Lung (tissue), 16 donors: ENCODE data around the gene MRPL44. TPM values are rescaled to one million over a fixed set of nuclear protein-coding genes. Genes with fewer than 3 reads are reported as not detected.

Source experiments
- ATAC-seq: fragments of 200-7000 bp; cut with Tn5 transposase; one replicate; pipeline ENCODE4 v1.9.1; 2020; ENCODE audit warnings: moderate number of reproducible peaks; ENCODE audit not compliant: insufficient read depth, low FRiP score
- DNase-seq, 3 donors: peaks; one replicate each; pipeline ENCODE4 v3.0.0-alpha.2; 2013 to 2017
- H3K27ac ChIP-seq, 2 donors: one replicate each; pipeline ENCODE4 v1.5.1; 2013; ENCODE audit warnings: mild to moderate bottlenecking in 2 of 2, moderate library complexity in 2 of 2, control low read depth in 1 of 2, inconsistent platforms in 1 of 2, low read depth in 1 of 2, low read length in 1 of 2
- H3K27me3 ChIP-seq, 3 donors: one replicate each; pipeline ENCODE4 v1.5.1; 2013; ENCODE audit warnings: low read length in 2 of 3; ENCODE audit not compliant: control insufficient read depth in 3 of 3, insufficient read depth in 3 of 3
- H3K36me3 ChIP-seq, 4 donors: one replicate each; pipeline ENCODE4 v1.5.1; 2013; ENCODE audit warnings: low read length in 4 of 4, mild to moderate bottlenecking in 1 of 4, moderate library complexity in 1 of 4; ENCODE audit not compliant: control insufficient read depth in 4 of 4, insufficient read depth in 4 of 4
- H3K4me1 ChIP-seq, 5 donors: one replicate each; pipeline ENCODE4 v1.5.1; 2013; ENCODE audit warnings: low read length in 5 of 5, mild to moderate bottlenecking in 2 of 5, moderate library complexity in 1 of 5; ENCODE audit not compliant: control insufficient read depth in 5 of 5, insufficient read depth in 5 of 5
- H3K4me3 ChIP-seq: one replicate; pipeline ENCODE4 v1.5.1; 2013; ENCODE audit warnings: mild to moderate bottlenecking, control low read depth, moderate library complexity
- H3K9ac ChIP-seq, 2 donors: one replicate each; pipeline ENCODE4 v1.5.1; 2013; ENCODE audit warnings: low read length in 2 of 2, control low read depth in 1 of 2; ENCODE audit not compliant: insufficient read depth in 1 of 2
- H3K9me3 ChIP-seq, 4 donors: one replicate each; pipeline ENCODE4 v1.5.1; 2013; ENCODE audit warnings: low read length in 3 of 4, mild to moderate bottlenecking in 1 of 4, moderate library complexity in 1 of 4; ENCODE audit not compliant: control insufficient read depth in 4 of 4, insufficient read depth in 3 of 4
- WGBS, 2 donors: extraction: QIAGEN DNeasy Blood & Tissue Kit; methylation state at CpG; one replicate each; pipeline ENCODE4 v1.1.7; 2013; 5-methylcytosine and 5-hydroxymethylcytosine counted together
- long read RNA-seq, 5 donors: transcript quantifications; one replicate each; lab custom pipeline, GENCODE V29; 2026
- polyA plus RNA-seq, 2 donors: library from polyadenylated mRNA; stranded (reverse); fragments of 200-250 nt; gene quantifications; one replicate each; pipeline ENCODE4 v1.2.1, GENCODE V29; 2013
- total RNA-seq, 2 donors: library from RNA; depleted of rRNA in 1 of 2; stranded (reverse); fragments of >200 nt in 1 of 2; gene quantifications; one replicate each; pipeline ENCODE4 v1.2.1, GENCODE V29; 2014 to 2021
- TF ChIP-seq, protein P1 (sequence below): IDR thresholded peaks from 2 replicates; pipeline ENCODE4 v1.5.1; 2012; ENCODE audit warnings: mild to moderate bottlenecking; ENCODE audit errors: control extremely low read depth, extremely low read depth
- donor health status: control.
- donor health status: control.
- donor health status: Bipolar disorder and iron deficiency.
- donor health status: healthy.
- donor health status: DM: yes; HTN: yes; CAD: no.

MRPL44 gene
- 10 to 100 TPM; 20.7 to 22.4 TPM for total RNA-seq
- polyA plus RNA-seq: 10 to 100 TPM; 20.4 to 23.1 TPM
- long read RNA-seq, donor 1, transcript MRPL44-201 (4 exons, 1,748 nt): major isoform, 13 of 13 reads
- long read RNA-seq, donor 1, partial matches to known transcripts: 0 of 13 reads
- long read RNA-seq, donor 1, other reads (novel, unspliced or antisense): 0 of 13 reads
- long read RNA-seq, donor 2, partial matches to known transcripts: 0 of 3 reads
- long read RNA-seq, donor 2, other reads (novel, unspliced or antisense): 0 of 3 reads
- long read RNA-seq, donor 3, transcript MRPL44-201 (4 exons, 1,748 nt): major isoform, 7 of 7 reads
- long read RNA-seq, donor 3, partial matches to known transcripts: 0 of 7 reads
- long read RNA-seq, donor 3, other reads (novel, unspliced or antisense): 0 of 7 reads
- long read RNA-seq, donor 4, partial matches to known transcripts: 0 of 3 reads
- long read RNA-seq, donor 4, other reads (novel, unspliced or antisense): 0 of 3 reads
- long read RNA-seq, donor 5, transcript MRPL44-201 (4 exons, 1,748 nt): major isoform, 15 of 15 reads
- long read RNA-seq, donor 5, partial matches to known transcripts: 0 of 15 reads
- long read RNA-seq, donor 5, other reads (novel, unspliced or antisense): 0 of 15 reads

GRCh38 chr2:223957092-223957851 is at the start of gene MRPL44:
Gene MRPL44 (plus strand): TSS chr2:223957463. CDS start chr2:223957473, 10 bp downstream.
- Histone ChIP-seq H3K4me3 (peak within 1 kb of the TSS; percentile 100), H3K36me3 (peaks cover 0 to 11% (median 6%) of the 10 kb centered on the region in 4 donors), H3K9me3 (no peaks in the 10 kb centered on the region), H3K27me3 (no peaks in the 10 kb centered on the region), H3K9ac (peak within 1 kb of the TSS; percentile 75 to 97), H3K27ac (peak within 1 kb of the TSS; percentile 87 to 97), H3K4me1 (peaks cover 3 to 51% (median 18%) of the 10 kb centered on the region in 5 donors)
- TF ChIP-seq, protein P1, sequence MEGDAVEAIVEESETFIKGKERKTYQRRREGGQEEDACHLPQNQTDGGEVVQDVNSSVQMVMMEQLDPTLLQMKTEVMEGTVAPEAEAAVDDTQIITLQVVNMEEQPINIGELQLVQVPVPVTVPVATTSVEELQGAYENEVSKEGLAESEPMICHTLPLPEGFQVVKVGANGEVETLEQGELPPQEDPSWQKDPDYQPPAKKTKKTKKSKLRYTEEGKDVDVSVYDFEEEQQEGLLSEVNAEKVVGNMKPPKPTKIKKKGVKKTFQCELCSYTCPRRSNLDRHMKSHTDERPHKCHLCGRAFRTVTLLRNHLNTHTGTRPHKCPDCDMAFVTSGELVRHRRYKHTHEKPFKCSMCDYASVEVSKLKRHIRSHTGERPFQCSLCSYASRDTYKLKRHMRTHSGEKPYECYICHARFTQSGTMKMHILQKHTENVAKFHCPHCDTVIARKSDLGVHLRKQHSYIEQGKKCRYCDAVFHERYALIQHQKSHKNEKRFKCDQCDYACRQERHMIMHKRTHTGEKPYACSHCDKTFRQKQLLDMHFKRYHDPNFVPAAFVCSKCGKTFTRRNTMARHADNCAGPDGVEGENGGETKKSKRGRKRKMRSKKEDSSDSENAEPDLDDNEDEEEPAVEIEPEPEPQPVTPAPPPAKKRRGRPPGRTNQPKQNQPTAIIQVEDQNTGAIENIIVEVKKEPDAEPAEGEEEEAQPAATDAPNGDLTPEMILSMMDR: no peak
- ATAC-seq (peak; percentile 100), DNase-seq (peak; percentile 96 to 98 (median 97))
- 0 to 1% methylated on average over 58 to 65 of the region's 65 CpGs for WGBS, 2 donors

DNA sequence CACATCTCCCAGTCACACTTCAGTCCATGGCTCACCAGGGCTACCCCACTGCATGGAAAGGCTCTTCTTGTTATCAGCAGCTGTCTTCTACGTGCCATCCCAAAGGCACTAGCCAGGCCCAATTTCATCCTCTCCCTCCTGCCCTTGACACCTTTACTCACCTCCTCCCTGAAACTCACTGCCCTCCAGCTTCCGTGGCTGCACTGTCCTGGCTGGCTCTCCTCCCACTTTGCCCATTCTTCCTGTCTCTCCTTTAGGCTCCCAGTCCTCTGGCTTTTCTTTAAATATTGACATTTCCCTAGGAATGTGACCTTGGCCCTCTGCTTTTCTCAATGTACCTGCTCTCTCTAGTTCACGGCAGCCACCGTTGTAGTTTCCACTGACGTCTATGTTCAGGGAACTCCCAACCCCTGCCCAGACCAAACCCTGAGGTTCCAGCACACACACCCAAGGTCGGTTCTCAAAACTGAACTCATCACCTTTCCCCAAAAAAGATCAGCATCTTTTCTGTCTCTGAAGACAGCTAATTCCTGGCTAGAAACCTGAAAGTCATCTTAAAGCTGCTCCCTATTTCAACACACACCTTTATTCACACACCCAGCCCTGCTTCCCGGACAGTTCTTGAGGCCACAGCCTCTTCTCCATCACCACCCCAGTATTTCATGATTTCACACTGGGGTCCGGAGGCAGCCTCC is 48.8 kb upstream of the MRPL44 start:
- no peaks in the 10 kb centered on the region for H3K9me3 ChIP-seq
- H3K27me3 ChIP-seq: no peaks in the 10 kb centered on the region
- peak overlapping the region in 1 of 2 donors; percentile 28 for H3K27ac ChIP-seq
- TF ChIP-seq, protein P1: no peak
- ATAC-seq (no peak), DNase-seq (no peak)
- H3K9ac ChIP-seq: no peak overlapping the region
- H3K4me3 ChIP-seq: no peak overlapping the region
- WGBS, 2 donors: 65 to 68% methylated on average over 8 of the region's 8 CpGs
- H3K36me3 ChIP-seq: peaks cover 2 to 18% (median 9%) of the 10 kb centered on the region in 4 donors
- peaks cover 6 to 17% (median 14%) of the 10 kb centered on the region in 5 donors for H3K4me1 ChIP-seq

DNA sequence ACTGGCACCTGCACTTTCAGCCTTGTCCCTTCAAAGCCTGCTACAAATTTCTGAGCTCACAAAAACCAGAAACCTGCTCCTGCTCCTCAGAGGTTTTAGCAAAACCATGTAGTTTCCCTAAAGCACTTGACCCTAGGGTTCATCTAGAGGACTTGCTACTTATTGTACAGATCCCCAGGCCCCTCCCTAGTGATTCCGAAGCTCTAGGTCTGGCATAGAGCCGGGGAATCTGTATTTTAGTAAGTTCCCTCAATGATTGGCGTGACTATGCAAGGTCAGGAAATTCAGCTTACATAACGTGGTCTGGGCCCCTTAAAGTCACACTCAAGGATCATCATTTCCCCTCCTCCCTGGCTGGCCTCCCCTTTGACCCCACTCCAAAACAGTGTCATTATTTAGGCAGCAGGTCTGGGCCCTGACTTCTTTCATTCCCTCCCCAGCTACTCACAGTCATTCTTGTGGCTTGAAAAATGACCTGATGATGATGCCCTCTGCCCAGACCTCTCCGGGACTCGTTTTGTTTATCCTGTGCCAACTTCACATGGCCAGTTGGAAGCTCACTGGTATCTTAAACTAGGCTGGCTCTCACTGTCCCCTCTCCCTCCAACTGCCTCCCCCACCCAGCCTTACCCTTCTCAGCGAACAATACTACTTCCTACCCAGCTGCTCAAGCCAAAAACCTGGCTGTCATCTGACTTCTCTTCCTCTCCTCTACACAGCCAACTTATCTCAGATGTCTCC is 48.1 kb upstream of the MRPL44 start:
- 39 to 49% methylated on average over 7 of the region's 7 CpGs for WGBS, 2 donors
- Histone ChIP-seq H3K9me3 (no peaks in the 10 kb centered on the region), H3K4me3 (no peak overlapping the region), H3K27ac (no peak overlapping the region), H3K4me1 (peaks cover 6 to 19% (median 16%) of the 10 kb centered on the region in 5 donors), H3K27me3 (no peaks in the 10 kb centered on the region), H3K9ac (no peak overlapping the region), H3K36me3 (peaks cover 2 to 18% (median 9%) of the 10 kb centered on the region in 4 donors)
- TF ChIP-seq, protein P1: no peak
- peak in 1 of 3 donors; percentile 25 for DNase-seq
- ATAC-seq: no peak
